Natural killer cell (primary cell): ENCODE results near the gene AP1B1. TPM values are rescaled to one million over a fixed set of nuclear protein-coding genes. Genes with fewer than 3 reads are reported as not detected.

Experiments used
- ATAC-seq, 3 donors: fragments of 150-1000 bp in 2 of 3; fragments of 200-7000 bp in 1 of 3; cut with Tn5 transposase; 1 replicate in 1 of 3; 2 replicates in 2 of 3; pipeline ENCODE4 v1.10.0; 2021; ENCODE audit warnings: mild to moderate bottlenecking in 2 of 3, moderate library complexity in 2 of 3
- DNase-seq, 2 donors: peaks; one replicate each; pipeline versions ENCODE4 v3.0.0 to v3.0.0-alpha.2; 2013 to 2021; ENCODE audit warnings: mixed read lengths in 1 of 2
- H3K27ac ChIP-seq: one replicate; pipeline ENCODE4 v1.5.1; 2013; ENCODE audit warnings: mild to moderate bottlenecking, low read length
- H3K27me3 ChIP-seq: one replicate; pipeline ENCODE4 v1.6.1; 2013; ENCODE audit warnings: low read length; ENCODE audit not compliant: control insufficient read depth, insufficient read depth
- H3K36me3 ChIP-seq: one replicate; pipeline ENCODE4 v1.6.1; 2013; ENCODE audit warnings: low read length; ENCODE audit not compliant: control insufficient read depth, insufficient read depth
- H3K4me1 ChIP-seq: one replicate; pipeline ENCODE4 v1.6.1; 2013; ENCODE audit warnings: low read length; ENCODE audit not compliant: control insufficient read depth, insufficient read depth
- H3K4me3 ChIP-seq: one replicate; pipeline ENCODE4 v1.5.1; 2013; ENCODE audit warnings: low read length
- H3K9me3 ChIP-seq: one replicate; pipeline ENCODE4 v1.6.1; 2013; ENCODE audit warnings: low read length; ENCODE audit not compliant: control insufficient read depth, insufficient read depth
- H3K27ac Mint-ChIP-seq, 2 donors: one replicate each; pipeline ENCODE4 v1.8.0; 2022; ENCODE audit warnings: mild to moderate bottlenecking in 2 of 2, mixed read lengths in 2 of 2, moderate library complexity in 1 of 2
- H3K27me3 Mint-ChIP-seq, 2 donors: one replicate each; pipeline ENCODE4 v1.8.0; 2022; ENCODE audit warnings: low read depth in 2 of 2, mixed read lengths in 2 of 2
- H3K36me3 Mint-ChIP-seq: one replicate; pipeline ENCODE4 v1.8.0; 2022; ENCODE audit warnings: mixed read lengths
- H3K4me1 Mint-ChIP-seq, 2 donors: one replicate each; pipeline ENCODE4 v1.8.0; 2022; ENCODE audit warnings: mixed read lengths in 2 of 2
- H3K4me3 Mint-ChIP-seq: one replicate; pipeline ENCODE4 v1.8.0; 2022; ENCODE audit warnings: mild to moderate bottlenecking, moderate library complexity, mixed read lengths
- H3K9me3 Mint-ChIP-seq, 2 donors: one replicate each; pipeline ENCODE4 v1.8.0; 2022; ENCODE audit warnings: mixed read lengths in 2 of 2
- CTCF ChIP-seq: fragments of 200-600 bp; IDR thresholded peaks from one replicate; pipeline ENCODE4 v1.8.0; 2022; ENCODE audit warnings: antibody characterized with exemption
- WGBS: methylation state at CpG from one replicate; pipeline ENCODE4 v1.1.7; 2013; ENCODE audit warnings: missing lambda C conversion rate; ENCODE audit not compliant: insufficient coverage; 5-methylcytosine and 5-hydroxymethylcytosine counted together
- intact Hi-C: fragments of 100-400 bp; cut with micrococcal nuclease; formaldehyde crosslinking; loops from one replicate; pipeline ENCODE4 v1.14.2; 2022
- total RNA-seq, 4 donors: library from RNA; stranded (reverse); fragments of 120-200 nt in 1 of 4; gene quantifications; one replicate each; pipeline versions ENCODE4 v1.2.3 to v1.2.4, GENCODE V29; 2013 to 2022

AP1B1 gene
- total RNA-seq, 3 donors from 2014 or later (not counting 1 experiment from before 2014, with no cell fraction given): 54.0 to 56.1 (median 54.3) TPM

DNA sequence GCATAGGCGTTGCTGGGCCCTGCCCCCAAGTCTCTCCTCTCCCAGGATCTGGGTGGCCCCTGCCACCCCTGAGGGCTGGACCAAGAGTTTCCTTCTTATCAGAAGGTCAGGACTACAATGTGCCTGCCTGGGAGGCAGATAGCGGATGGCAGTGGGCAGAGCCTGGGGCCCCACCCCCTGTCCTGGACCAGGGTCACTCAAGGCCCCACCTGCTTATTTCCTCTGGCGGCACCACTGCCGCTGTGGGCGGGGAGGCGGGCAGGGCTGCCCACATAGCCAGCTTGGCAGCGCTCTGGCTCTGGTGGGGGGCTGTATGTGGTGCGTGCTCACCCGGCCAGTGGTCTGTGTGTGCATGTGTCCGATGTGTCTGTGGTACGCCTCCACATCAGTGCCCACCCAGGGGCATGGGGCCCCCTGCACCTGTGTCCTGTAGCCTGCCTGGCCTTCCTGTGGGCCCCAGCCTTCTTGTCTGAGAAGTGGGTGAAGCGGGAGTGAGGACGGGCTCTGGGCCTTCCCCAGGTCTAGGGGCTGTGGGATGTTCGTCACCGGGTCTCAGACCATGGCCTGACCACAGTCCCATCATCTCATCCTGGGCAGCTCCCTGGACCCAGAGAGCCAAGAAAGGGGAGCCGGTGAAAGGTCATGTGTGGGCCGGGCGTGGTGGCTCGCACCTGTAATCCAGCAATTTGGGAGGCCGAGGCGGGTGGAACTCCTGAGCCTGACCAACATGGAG lies 78.9 kb downstream of the AP1B1 start:
- WGBS: 63% methylated on average over 18 of the region's 21 CpGs
- Mint-ChIP-seq H3K27me3 (peaks cover 20 to 47% of the 10 kb centered on the region in 2 donors), H3K4me3 (peak overlapping the region; percentile 25), H3K9me3 (no peaks in the 10 kb centered on the region), H3K36me3 (no peaks in the 10 kb centered on the region), H3K4me1 (peaks cover 7 to 31% of the 10 kb centered on the region in 2 donors), H3K27ac (no peak overlapping the region)
- Histone ChIP-seq H3K4me3 (no peak overlapping the region), H3K36me3 (no peaks in the 10 kb centered on the region), H3K4me1 (peaks cover 42% of the 10 kb centered on the region), H3K27ac (no peak overlapping the region), H3K27me3 (peaks cover 30% of the 10 kb centered on the region), H3K9me3 (no peaks in the 10 kb centered on the region)
- ATAC-seq: no peak
- DNase-seq: no peak
- no peak for TF ChIP-seq CTCF
- intact Hi-C loops: no loop called here

- ATAC-seq (peak in 1 of 3 donors; percentile 25), DNase-seq (peak in 1 of 2 donors; percentile 56)
- H3K4me1 ChIP-seq: peaks cover 35% of the 10 kb centered on the region
- no peak overlapping the region for H3K27ac ChIP-seq
- H3K27me3 Mint-ChIP-seq: peaks cover 13 to 41% of the 10 kb centered on the region in 2 donors
- H3K4me3 Mint-ChIP-seq: peak overlapping the region; percentile 25
- H3K36me3 Mint-ChIP-seq: no peaks in the 10 kb centered on the region
- H3K9me3 Mint-ChIP-seq: no peaks in the 10 kb centered on the region
- WGBS: 54% methylated on average over 13 of the region's 13 CpGs
- no peaks in the 10 kb centered on the region for H3K36me3 ChIP-seq
- peaks cover under 1 to 24% of the 10 kb centered on the region in 2 donors for H3K4me1 Mint-ChIP-seq
- peaks cover 25% of the 10 kb centered on the region for H3K27me3 ChIP-seq
- no peaks in the 10 kb centered on the region for H3K9me3 ChIP-seq
- intact Hi-C loops: no loop called here
- H3K4me3 ChIP-seq: no peak overlapping the region
- H3K27ac Mint-ChIP-seq: no peak overlapping the region
- no peak for TF ChIP-seq CTCF
Measured at GRCh38 chr22:29308791-29309262, 79.5 kb downstream of the AP1B1 start.

- Histone ChIP-seq H3K27me3 (peaks cover 21% of the 10 kb centered on the region), H3K4me1 (peaks cover 32% of the 10 kb centered on the region), H3K27ac (no peak overlapping the region), H3K36me3 (no peaks in the 10 kb centered on the region), H3K9me3 (no peaks in the 10 kb centered on the region), H3K4me3 (no peak overlapping the region)
- TF ChIP-seq CTCF: no peak
- 90% methylated on average over 50 of the region's 50 CpGs for WGBS
- peaks cover 8 to 35% of the 10 kb centered on the region in 2 donors for H3K27me3 Mint-ChIP-seq
- intact Hi-C loops: no loop called here
- H3K9me3 Mint-ChIP-seq: no peaks in the 10 kb centered on the region
- ATAC-seq: no peak
- no peak for DNase-seq
- no peak overlapping the region for H3K27ac Mint-ChIP-seq
- H3K4me3 Mint-ChIP-seq: peak overlapping the region; percentile 25
- peaks cover 0 to 19% of the 10 kb centered on the region in 2 donors for H3K4me1 Mint-ChIP-seq
- H3K36me3 Mint-ChIP-seq: no peaks in the 10 kb centered on the region
Measured at GRCh38 chr22:29308148-29308790, 80.1 kb downstream of the AP1B1 start.
